B cell (primary cell): ENCODE data around the gene MAP3K12. TPM values are rescaled to one million over a fixed set of nuclear protein-coding genes. Genes with fewer than 3 reads are reported as not detected.

Experiments used
- ATAC-seq: fragments of 200-7000 bp; cut with Tn5 transposase; one replicate; pipeline ENCODE4 v1.10.0; 2021; ENCODE audit warnings: low read depth, mild to moderate bottlenecking, moderate number of reproducible peaks, moderate library complexity
- CTCF ChIA-PET: fragments of 350-600 bp; sonication (Branson Sonifier 250); formaldehyde crosslinking; loops from one replicate; lab custom pipeline; 2021; ENCODE audit warnings: antibody characterized with exemption, inconsistent platforms; lab: Charles Lee
- POLR2A ChIA-PET: fragments of 350-600 bp; sonication (Branson Sonifier 250); formaldehyde crosslinking; loops from one replicate; lab custom pipeline; 2021; ENCODE audit warnings: antibody characterized with exemption; lab: Charles Lee
- DNase-seq: peaks from one replicate; pipeline ENCODE4 v3.0.0; 2013
- H2AFZ ChIP-seq: 2 replicates; pipeline ENCODE4 v1.6.1; 2012; ENCODE audit warnings: mild to moderate bottlenecking, low read depth, low read length; ENCODE audit not compliant: insufficient read depth, poor library complexity, severe bottlenecking
- H3K27ac ChIP-seq, 2 donors: 1 replicate in 1 of 2; 2 replicates in 1 of 2; pipeline ENCODE4 v1.5.1; 2012 to 2013; ENCODE audit warnings: low read length in 2 of 2, mild to moderate bottlenecking in 2 of 2, moderate library complexity in 1 of 2
- H3K27me3 ChIP-seq, 4 experiments: fragments of 200-600 bp in 1 of 4; sonication (generic) in 1 of 4; replicated peaks in 1 of 4; 1 replicate in 2 of 4; 2 replicates in 2 of 4; pipeline versions ENCODE4 v1.6.1 to v1.7.0; 2013 to 2016; ENCODE audit warnings: low read length in 3 of 4, mild to moderate bottlenecking in 2 of 4, mixed read lengths in 1 of 4, moderate library complexity in 1 of 4; ENCODE audit not compliant: insufficient read depth in 4 of 4, control insufficient read depth in 3 of 4; ENCODE audit errors: control extremely low read depth in 1 of 4
- H3K36me3 ChIP-seq, 2 experiments: replicated peaks in 1 of 2; 1 replicate in 1 of 2; 2 replicates in 1 of 2; pipeline versions ENCODE4 v1.6.1 to v1.7.1; 2013; ENCODE audit warnings: low read length in 1 of 2; ENCODE audit not compliant: insufficient read depth in 2 of 2, control insufficient read depth in 1 of 2; ENCODE audit errors: control extremely low read depth in 1 of 2, extremely low read depth in 1 of 2
- H3K4me1 ChIP-seq, 2 donors: fragments of 200-600 bp in 1 of 2; sonication (generic) in 1 of 2; 1 replicate in 1 of 2; 2 replicates in 1 of 2; pipeline versions ENCODE4 v1.5.1 to v1.6.1; 2013 to 2017; ENCODE audit warnings: low read length in 2 of 2; ENCODE audit not compliant: control insufficient read depth in 2 of 2, insufficient read depth in 2 of 2
- H3K4me2 ChIP-seq: replicated peaks from 2 replicates; pipeline ENCODE3; 2012; ENCODE audit warnings: mild to moderate bottlenecking, low read depth, low read length; ENCODE audit not compliant: poor library complexity, severe bottlenecking
- H3K4me3 ChIP-seq, 5 experiments: fragments of 200-600 bp in 1 of 5; sonication (generic) in 1 of 5; 1 replicate in 3 of 5; 2 replicates in 2 of 5; pipeline versions ENCODE4 v1.5.1 to v1.7.0; 2011 to 2016; ENCODE audit warnings: low read length in 4 of 5, mild to moderate bottlenecking in 4 of 5, low read depth in 2 of 5, control low read depth in 1 of 5, moderate library complexity in 1 of 5; ENCODE audit not compliant: insufficient read depth in 1 of 5; ENCODE audit errors: control extremely low read depth in 1 of 5, extremely low read depth in 1 of 5
- H3K79me2 ChIP-seq: fragments of 200-600 bp; sonication (generic); one replicate; pipeline ENCODE4 v1.6.0; 2016; ENCODE audit warnings: low read length; ENCODE audit not compliant: control insufficient read depth, insufficient read depth
- H3K9ac ChIP-seq: fragments of 200-600 bp; sonication (generic); 2 replicates; pipeline ENCODE4 v1.6.1; 2017; ENCODE audit warnings: mild to moderate bottlenecking, low read length, moderate library complexity
- H3K9me3 ChIP-seq, 3 donors: one replicate each; pipeline versions ENCODE4 v1.6.1 to v1.7.1; 2013; ENCODE audit warnings: low read length in 2 of 3; ENCODE audit not compliant: control insufficient read depth in 2 of 3, insufficient read depth in 1 of 3; ENCODE audit errors: control extremely low read depth in 1 of 3
- H4K20me1 ChIP-seq: 2 replicates; pipeline ENCODE4 v1.6.0; 2012; ENCODE audit warnings: mild to moderate bottlenecking, low read length; ENCODE audit not compliant: insufficient read depth, control insufficient read depth, poor library complexity, severe bottlenecking
- H3K27ac Mint-ChIP-seq: one replicate; pipeline ENCODE4 v1.8.0; 2021; ENCODE audit warnings: mixed read lengths
- H3K27me3 Mint-ChIP-seq: one replicate; pipeline ENCODE4 v1.8.0; 2021; ENCODE audit warnings: mixed read lengths
- H3K4me1 Mint-ChIP-seq: one replicate; pipeline ENCODE4 v1.8.0; 2021; ENCODE audit warnings: mixed read lengths
- H3K4me3 Mint-ChIP-seq: one replicate; pipeline ENCODE4 v1.8.0; 2021; ENCODE audit warnings: mixed read lengths
- H3K9me3 Mint-ChIP-seq: one replicate; pipeline ENCODE4 v1.8.0; 2022; ENCODE audit warnings: mixed read lengths; ENCODE audit not compliant: insufficient read depth
- CTCF ChIP-seq: fragments of 200-600 bp; IDR thresholded peaks from one replicate; pipeline ENCODE4 v1.8.0; 2022; ENCODE audit warnings: antibody characterized with exemption, mild to moderate bottlenecking
- EZH2 ChIP-seq: IDR thresholded peaks from 2 replicates; pipeline ENCODE4 v1.6.1; 2012; ENCODE audit warnings: borderline replicate concordance, low read depth, mild to moderate bottlenecking, moderate library complexity, low read length; ENCODE audit not compliant: insufficient read depth, poor library complexity, severe bottlenecking
- WGBS: methylation state at CpG from one replicate; pipeline ENCODE4 v1.1.5; 2013; ENCODE audit warnings: missing lambda C conversion rate; ENCODE audit not compliant: insufficient coverage; 5-methylcytosine and 5-hydroxymethylcytosine counted together
- intact Hi-C: fragments of 100-400 bp; cut with micrococcal nuclease; formaldehyde crosslinking; loops from one replicate; pipeline ENCODE4 v1.10.0; 2022
- polyA plus RNA-seq: library from polyadenylated mRNA; depleted of rRNA; stranded (reverse); fragments of >200 nt; gene quantifications from 2 replicates; pipeline ENCODE4 v1.2.3, GENCODE V29; 2012
- total RNA-seq, 2 donors: library from RNA; stranded (reverse); fragments of 120-200 nt in 1 of 2; gene quantifications; 1 replicate in 1 of 2; 2 replicates in 1 of 2; pipeline versions ENCODE4 v1.2.3 to v1.2.4, GENCODE V29; 2013 to 2022

MAP3K12 gene
- total and polyA plus RNA-seq, 2 donors (not counting 1 experiment from before 2014, with no cell fraction given): 15.0 to 17.0 TPM

GRCh38 chr12:53474077-53474476, 25.2 kb downstream of the MAP3K12 start:
- Histone ChIP-seq H2AFZ (no peak overlapping the region), H3K36me3 (peaks cover 14 to 93% of the 10 kb centered on the region in 2 experiments), H3K4me2 (no peak overlapping the region), H3K9ac (no peak overlapping the region), H3K79me2 (peaks cover 39% of the 10 kb centered on the region), H3K27me3 (no peaks in the 10 kb centered on the region), H4K20me1 (peaks cover 88% of the 10 kb centered on the region), H3K4me3 (no peak overlapping the region), H3K4me1 (no peaks in the 10 kb centered on the region), H3K27ac (no peak overlapping the region), H3K9me3 (no peaks in the 10 kb centered on the region)
- CTCF ChIA-PET: interaction anchor here (0.9 to 4.9 kb wide), 7 partner anchors 17 to 122 kb away, joined by 3 to 24 read pairs (median 3); partner anchors contain the start of gene TARBP2
- POLR2A ChIA-PET: no interaction called here
- Mint-ChIP-seq H3K27ac (no peak overlapping the region), H3K4me3 (no peak overlapping the region), H3K27me3 (no peaks in the 10 kb centered on the region), H3K4me1 (peaks cover 3% of the 10 kb centered on the region), H3K9me3 (no peaks in the 10 kb centered on the region)
- ATAC-seq: no peak
- no peak for DNase-seq
- intact Hi-C loops: loop anchor here (5.0 kb wide), 1 partner anchor 33 kb away; the partner anchor contains the start of gene NPFF
- no CpG with 5 or more reads among the region's 2 CpGs for WGBS
- TF ChIP-seq EZH2 (no peak), CTCF (no peak)

GRCh38 chr12:53472056-53472582, 27.1 kb downstream of the MAP3K12 start:
- no peaks in the 10 kb centered on the region for H3K4me1 ChIP-seq
- no peaks in the 10 kb centered on the region for H3K9me3 ChIP-seq
- H3K27ac ChIP-seq: no peak overlapping the region
- no peak overlapping the region for H3K4me2 ChIP-seq
- no CpG with 5 or more reads among the region's 1 CpG for WGBS
- no peaks in the 10 kb centered on the region for H3K9me3 Mint-ChIP-seq
- DNase-seq: no peak
- H2AFZ ChIP-seq: no peak overlapping the region
- H3K4me3 Mint-ChIP-seq: no peak overlapping the region
- no peak overlapping the region for H3K9ac ChIP-seq
- ATAC-seq: no peak
- ChIA-PET POLR2A (interaction anchor here (0.6 to 1.3 kb wide), 2 partner anchors 31 to 37 kb away, joined by 3 to 4 read pairs; partner anchors contain the start of gene PRR13), CTCF (interaction anchor here (0.7 to 4.9 kb wide), 2 partner anchors 37 to 152 kb away, joined by 4 to 24 read pairs; no protein-coding TSS in a partner anchor)
- TF ChIP-seq EZH2 (no peak), CTCF (no peak)
- H3K36me3 ChIP-seq: peaks cover 24 to 96% of the 10 kb centered on the region in 2 experiments
- peaks cover 50% of the 10 kb centered on the region for H3K79me2 ChIP-seq
- H3K4me3 ChIP-seq: no peak overlapping the region
- intact Hi-C loops: loop anchor here (5.0 kb wide), 1 partner anchor 35 kb away; the partner anchor contains the start of gene NPFF
- H3K27me3 ChIP-seq: no peaks in the 10 kb centered on the region
- no peaks in the 10 kb centered on the region for H3K27me3 Mint-ChIP-seq
- H3K27ac Mint-ChIP-seq: no peak overlapping the region
- H3K4me1 Mint-ChIP-seq: peaks cover 3% of the 10 kb centered on the region
- peaks cover 87% of the 10 kb centered on the region for H4K20me1 ChIP-seq
